DOHH2 (cell line): ENCODE measurements around the gene GRK4.

Experiments used
- H3F3A ChIP-seq: fragments of 200-600 bp; sonication (generic), shearing (Covaris generic); 2 replicates; pipeline ENCODE4 v1.6.0; 2016; ENCODE audit warnings: antibody characterized with exemption, mild to moderate bottlenecking; ENCODE audit not compliant: control insufficient read depth, insufficient read depth
- H3K27ac ChIP-seq: fragments of 200-600 bp; sonication (generic); 2 replicates; pipeline ENCODE4 v1.5.1; 2014; ENCODE audit warnings: low read depth, mild to moderate bottlenecking, low read length, moderate library complexity
- H3K27me3 ChIP-seq: fragments of 200-600 bp; sonication (generic); 2 replicates; pipeline ENCODE4 v1.6.1; 2014; ENCODE audit warnings: mild to moderate bottlenecking, low read length, mixed read lengths; ENCODE audit not compliant: control insufficient read depth
- H3K36me3 ChIP-seq: fragments of 200-600 bp; sonication (generic); 2 replicates; pipeline ENCODE4 v1.6.1; 2014; ENCODE audit warnings: mild to moderate bottlenecking, low read length, moderate library complexity, mixed read lengths; ENCODE audit not compliant: control insufficient read depth
- H3K4me1 ChIP-seq: fragments of 200-600 bp; sonication (generic); 2 replicates; pipeline ENCODE4 v1.6.1; 2014; ENCODE audit warnings: mild to moderate bottlenecking, low read length, mixed read lengths; ENCODE audit not compliant: control insufficient read depth
- H3K4me2 ChIP-seq: fragments of 200-600 bp; sonication (generic); 2 replicates; pipeline ENCODE4 v1.6.0; 2014; ENCODE audit warnings: mild to moderate bottlenecking, low read length, moderate library complexity
- H3K4me3 ChIP-seq: fragments of 200-600 bp; sonication (generic); 2 replicates; pipeline ENCODE4 v1.5.1; 2014; ENCODE audit warnings: mild to moderate bottlenecking, low read length, mixed read lengths
- H3K79me2 ChIP-seq: fragments of 200-600 bp; sonication (generic); 2 replicates; pipeline ENCODE4 v1.6.1; 2014; ENCODE audit warnings: mild to moderate bottlenecking, low read length, mixed read lengths; ENCODE audit not compliant: control insufficient read depth
- H3K9me2 ChIP-seq: fragments of 200-600 bp; sonication (generic); replicated peaks from 2 replicates; pipeline ENCODE4 v1.6.1; 2014; ENCODE audit warnings: mild to moderate bottlenecking, low read length, mixed read lengths; ENCODE audit not compliant: control insufficient read depth
- H3K9me3 ChIP-seq: fragments of 200-600 bp; sonication (generic); 2 replicates; pipeline ENCODE4 v1.6.1; 2014; ENCODE audit warnings: antibody characterized with exemption, low read length, mixed read lengths; ENCODE audit not compliant: control insufficient read depth, insufficient read depth
- H4K20me1 ChIP-seq: fragments of 200-600 bp; sonication (generic); 2 replicates; pipeline ENCODE4 v1.6.0; 2014; ENCODE audit warnings: low read depth, mild to moderate bottlenecking, antibody characterized with exemption, low read length, moderate library complexity; ENCODE audit not compliant: control insufficient read depth, insufficient read depth
- EZH2phosphoT487 ChIP-seq: fragments of 200-600 bp; sonication (generic); IDR thresholded peaks from 2 replicates; pipeline ENCODE4 v1.6.1; 2017; ENCODE audit warnings: borderline replicate concordance, mild to moderate bottlenecking, antibody characterized with exemption, low read length, moderate library complexity, mixed read lengths
- TF ChIP-seq, protein P1 (sequence below): fragments of 200-600 bp; sonication (generic); IDR thresholded peaks from one replicate; pipeline ENCODE4 v1.5.1; 2014; ENCODE audit warnings: antibody characterized with exemption, mild to moderate bottlenecking, low read depth, low read length; ENCODE audit not compliant: poor library complexity, severe bottlenecking

The GRK4 gene

DNA sequence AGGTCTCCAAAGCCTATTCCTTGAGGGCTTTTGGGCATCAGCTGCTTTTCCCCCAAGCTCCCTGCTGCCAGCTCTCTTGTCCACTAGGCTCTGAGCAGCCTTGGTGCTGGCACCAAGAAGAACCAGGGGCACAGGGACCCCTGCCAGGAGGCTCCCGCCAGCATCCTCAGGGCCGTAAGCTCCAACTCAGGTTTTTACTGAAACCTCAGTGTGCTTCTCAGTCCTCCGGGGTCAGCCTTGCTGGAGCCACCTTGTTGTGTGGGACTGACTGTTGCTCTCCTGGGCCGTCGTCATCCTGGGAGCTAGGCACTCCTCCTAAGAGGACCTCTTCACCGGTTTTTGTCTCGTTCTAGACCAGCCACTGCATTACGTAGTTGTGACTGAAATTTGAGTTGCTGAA, 39.1 kb upstream of the GRK4 start:
- Histone ChIP-seq H3K27me3 (no peaks in the 10 kb centered on the region), H3K4me2 (no peak overlapping the region), H3F3A (0 out of 2 replicates have a peak, but pooled peaks cover 2% of the 10 kb centered on the region), H3K27ac (no peak overlapping the region), H4K20me1 (no peaks in the 10 kb centered on the region), H3K36me3 (peaks cover 6% of the 10 kb centered on the region; the same call in 1 of the 2 replicates), H3K9me3 (no peaks in the 10 kb centered on the region), H3K79me2 (no peaks in the 10 kb centered on the region), H3K9me2 (no peaks in the 10 kb centered on the region), H3K4me3 (no peak overlapping the region), H3K4me1 (peaks cover 11% of the 10 kb centered on the region)
- TF ChIP-seq, protein P1, sequence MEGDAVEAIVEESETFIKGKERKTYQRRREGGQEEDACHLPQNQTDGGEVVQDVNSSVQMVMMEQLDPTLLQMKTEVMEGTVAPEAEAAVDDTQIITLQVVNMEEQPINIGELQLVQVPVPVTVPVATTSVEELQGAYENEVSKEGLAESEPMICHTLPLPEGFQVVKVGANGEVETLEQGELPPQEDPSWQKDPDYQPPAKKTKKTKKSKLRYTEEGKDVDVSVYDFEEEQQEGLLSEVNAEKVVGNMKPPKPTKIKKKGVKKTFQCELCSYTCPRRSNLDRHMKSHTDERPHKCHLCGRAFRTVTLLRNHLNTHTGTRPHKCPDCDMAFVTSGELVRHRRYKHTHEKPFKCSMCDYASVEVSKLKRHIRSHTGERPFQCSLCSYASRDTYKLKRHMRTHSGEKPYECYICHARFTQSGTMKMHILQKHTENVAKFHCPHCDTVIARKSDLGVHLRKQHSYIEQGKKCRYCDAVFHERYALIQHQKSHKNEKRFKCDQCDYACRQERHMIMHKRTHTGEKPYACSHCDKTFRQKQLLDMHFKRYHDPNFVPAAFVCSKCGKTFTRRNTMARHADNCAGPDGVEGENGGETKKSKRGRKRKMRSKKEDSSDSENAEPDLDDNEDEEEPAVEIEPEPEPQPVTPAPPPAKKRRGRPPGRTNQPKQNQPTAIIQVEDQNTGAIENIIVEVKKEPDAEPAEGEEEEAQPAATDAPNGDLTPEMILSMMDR: no peak
- TF ChIP-seq EZH2phosphoT487: no peak

DNA sequence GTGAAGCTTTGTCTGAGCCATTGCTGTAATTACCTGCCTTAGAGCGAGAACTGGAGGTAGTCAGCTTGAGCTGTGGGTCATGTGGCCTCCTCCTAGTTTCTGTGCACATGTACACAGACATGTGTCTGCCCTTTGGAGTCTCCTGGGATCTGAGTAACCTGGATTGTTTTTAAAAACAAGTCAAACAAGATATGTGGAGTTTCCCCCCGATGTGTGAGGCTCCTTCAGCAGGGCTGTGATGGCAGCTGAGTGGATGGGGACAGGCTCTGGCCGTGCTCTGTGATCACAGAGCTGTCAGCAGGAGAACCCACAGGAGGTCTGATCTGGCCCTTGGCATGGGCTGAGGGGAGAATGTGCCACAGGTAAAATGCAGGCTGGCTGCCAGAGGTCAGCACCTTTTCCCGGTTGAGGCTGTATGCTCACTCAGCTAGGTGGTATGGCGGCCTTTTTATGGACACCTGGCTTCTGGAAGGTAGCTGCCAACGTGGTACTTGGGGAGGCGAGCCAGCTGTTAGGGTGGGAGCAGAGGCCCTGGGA, 38.5 kb upstream of the GRK4 start:
- Histone ChIP-seq H3F3A (peaks cover 2% of the 10 kb centered on the region; the same call in 1 of the 2 replicates), H3K27me3 (no peaks in the 10 kb centered on the region), H3K4me1 (peaks cover 11% of the 10 kb centered on the region), H3K36me3 (peaks cover 12% of the 10 kb centered on the region), H3K4me2 (no peak overlapping the region), H3K79me2 (no peaks in the 10 kb centered on the region), H3K9me2 (no peaks in the 10 kb centered on the region), H3K27ac (no peak overlapping the region), H3K4me3 (no peak overlapping the region), H4K20me1 (no peaks in the 10 kb centered on the region), H3K9me3 (no peaks in the 10 kb centered on the region)
- TF ChIP-seq EZH2phosphoT487: no peak
- TF ChIP-seq, protein P1: no peak

DNA sequence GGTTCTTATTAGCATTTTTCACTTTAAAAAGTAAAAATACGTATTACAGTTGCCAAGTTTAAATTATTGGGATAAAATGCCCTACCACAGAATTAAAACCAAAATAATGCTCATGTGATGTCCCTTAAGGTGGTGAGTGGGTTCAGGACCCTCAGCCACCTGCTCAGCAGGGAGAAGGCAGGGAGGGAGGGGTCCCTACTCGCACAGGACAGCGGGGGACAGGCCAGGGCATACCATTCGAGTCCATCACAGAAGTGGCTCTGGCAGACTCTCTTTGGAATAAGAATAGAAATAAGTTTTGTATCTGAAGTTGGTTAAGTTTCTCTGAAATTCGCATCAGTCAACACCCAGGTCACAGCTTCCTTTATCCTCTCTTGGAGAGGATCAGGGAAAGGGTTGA, 37.9 kb upstream of the GRK4 start:
- H3K9me2 ChIP-seq: no peaks in the 10 kb centered on the region
- H3F3A ChIP-seq: peaks cover 2% of the 10 kb centered on the region; the same call in 1 of the 2 replicates
- H3K36me3 ChIP-seq: peaks cover 18% of the 10 kb centered on the region
- H3K9me3 ChIP-seq: no peaks in the 10 kb centered on the region
- H3K27ac ChIP-seq: no peak overlapping the region
- no peaks in the 10 kb centered on the region for H3K79me2 ChIP-seq
- peaks cover 11% of the 10 kb centered on the region for H3K4me1 ChIP-seq
- TF ChIP-seq, protein P1: no peak
- TF ChIP-seq EZH2phosphoT487: no peak
- H3K4me3 ChIP-seq: no peak overlapping the region
- H4K20me1 ChIP-seq: no peaks in the 10 kb centered on the region
- no peak overlapping the region for H3K4me2 ChIP-seq
- no peaks in the 10 kb centered on the region for H3K27me3 ChIP-seq
